ENCODE data around the gene ABHD17B. TPM values are rescaled to one million over a fixed set of nuclear protein-coding genes. Genes with fewer than 3 reads are reported as not detected.

The ABHD17B gene
- total RNA-seq, 1 donor from 2014 or later, result 23.4 TPM

DNA sequence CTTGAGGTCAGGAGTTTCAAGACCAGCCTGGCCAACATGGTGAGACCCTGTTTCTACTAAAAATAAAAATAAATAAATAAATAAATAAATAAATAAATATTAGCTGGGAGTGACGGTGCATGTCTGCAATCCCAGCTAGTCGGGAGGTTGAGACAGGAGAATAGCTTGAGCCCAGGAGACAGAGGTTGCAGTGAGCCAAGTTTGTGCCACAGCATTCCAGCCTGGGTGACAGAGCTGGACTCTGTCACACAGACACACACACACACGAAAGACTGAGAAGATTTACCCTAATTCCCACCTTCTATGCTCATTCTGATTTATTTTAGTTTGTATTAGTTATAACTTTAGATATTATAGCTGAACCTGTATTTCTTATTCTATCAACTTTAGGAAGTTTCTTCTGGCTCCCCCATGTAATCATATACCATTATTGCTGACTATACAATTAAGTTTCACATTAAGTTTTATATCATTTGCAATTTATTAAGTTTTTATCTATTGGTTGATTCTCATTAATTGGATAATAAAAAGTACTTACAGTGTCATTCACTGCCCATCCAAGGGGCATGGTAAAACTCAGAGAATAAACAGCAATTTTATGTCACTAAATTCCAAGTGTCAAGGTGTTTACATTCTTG lies 20.8 kb downstream of the ABHD17B start:
- no peak overlapping the region for H3K4me3 ChIP-seq (ENCODE audit: low read depth, low read length)
- DNase-seq (ENCODE audit: low read depth), result no peak
- TF ChIP-seq, protein P1, sequence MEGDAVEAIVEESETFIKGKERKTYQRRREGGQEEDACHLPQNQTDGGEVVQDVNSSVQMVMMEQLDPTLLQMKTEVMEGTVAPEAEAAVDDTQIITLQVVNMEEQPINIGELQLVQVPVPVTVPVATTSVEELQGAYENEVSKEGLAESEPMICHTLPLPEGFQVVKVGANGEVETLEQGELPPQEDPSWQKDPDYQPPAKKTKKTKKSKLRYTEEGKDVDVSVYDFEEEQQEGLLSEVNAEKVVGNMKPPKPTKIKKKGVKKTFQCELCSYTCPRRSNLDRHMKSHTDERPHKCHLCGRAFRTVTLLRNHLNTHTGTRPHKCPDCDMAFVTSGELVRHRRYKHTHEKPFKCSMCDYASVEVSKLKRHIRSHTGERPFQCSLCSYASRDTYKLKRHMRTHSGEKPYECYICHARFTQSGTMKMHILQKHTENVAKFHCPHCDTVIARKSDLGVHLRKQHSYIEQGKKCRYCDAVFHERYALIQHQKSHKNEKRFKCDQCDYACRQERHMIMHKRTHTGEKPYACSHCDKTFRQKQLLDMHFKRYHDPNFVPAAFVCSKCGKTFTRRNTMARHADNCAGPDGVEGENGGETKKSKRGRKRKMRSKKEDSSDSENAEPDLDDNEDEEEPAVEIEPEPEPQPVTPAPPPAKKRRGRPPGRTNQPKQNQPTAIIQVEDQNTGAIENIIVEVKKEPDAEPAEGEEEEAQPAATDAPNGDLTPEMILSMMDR (conservative IDR thresholded peaks at IDR 0.05; ENCODE audit: low read depth, low read length), result no peak

DNA sequence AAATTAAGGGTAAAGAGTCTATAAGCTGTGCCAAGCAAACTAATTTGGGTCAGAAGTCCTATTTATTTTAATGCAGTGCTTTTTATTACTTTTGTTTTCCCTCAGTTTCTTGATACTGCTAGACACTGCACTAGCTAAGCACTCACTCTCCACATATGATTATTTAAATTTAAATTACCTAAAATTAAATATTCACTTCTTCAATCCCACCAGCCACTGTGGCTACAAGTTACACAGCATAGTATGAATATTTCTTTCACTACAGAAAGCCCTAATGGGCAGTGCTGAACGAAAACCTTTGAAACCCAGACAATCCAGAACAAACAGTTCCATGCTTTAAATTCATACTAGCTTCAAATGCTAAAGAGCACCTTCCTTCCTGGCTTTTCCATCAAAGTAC lies 23.6 kb downstream of the ABHD17B start:
- H3K4me3 ChIP-seq (ENCODE audit: low read depth, low read length), result no peak overlapping the region
- TF ChIP-seq, protein P1 (conservative IDR thresholded peaks at IDR 0.05; ENCODE audit: low read depth, low read length), result no peak

GRCh38 chr9:71886541-71886940 lies 24.5 kb downstream of the ABHD17B start:
- TF ChIP-seq, protein P1 (conservative IDR thresholded peaks at IDR 0.05; ENCODE audit: low read depth, low read length), result no peak
- DNase-seq (ENCODE audit: low read depth), result no peak
- no peak overlapping the region for H3K4me3 ChIP-seq (ENCODE audit: low read depth, low read length)

More for the DNA sequence above, 23.6 kb downstream of the ABHD17B start:
- DNase-seq (ENCODE audit: low read depth), result no peak

DNA sequence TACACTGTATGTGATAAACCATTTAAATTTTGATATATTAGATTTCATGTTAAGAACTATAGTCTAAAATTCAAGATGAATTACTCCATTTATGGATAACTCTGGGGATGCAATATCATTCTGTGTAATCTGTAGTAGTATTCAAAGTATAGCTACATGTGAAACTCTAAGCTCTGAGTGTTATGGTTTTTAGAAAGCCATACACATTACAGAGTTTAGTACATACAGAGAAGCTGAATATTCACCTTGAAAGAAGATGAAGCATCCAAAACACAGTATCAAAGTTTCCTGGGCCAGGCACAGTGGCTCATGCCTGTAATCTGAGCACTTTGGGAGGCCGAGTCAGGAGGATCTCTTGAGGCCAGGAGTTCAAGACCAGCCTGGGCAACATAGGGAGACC lies 25.0 kb downstream of the ABHD17B start:
- H3K4me3 ChIP-seq (ENCODE audit: low read depth, low read length), result no peak overlapping the region
- no peak for DNase-seq (ENCODE audit: low read depth)

DNA sequence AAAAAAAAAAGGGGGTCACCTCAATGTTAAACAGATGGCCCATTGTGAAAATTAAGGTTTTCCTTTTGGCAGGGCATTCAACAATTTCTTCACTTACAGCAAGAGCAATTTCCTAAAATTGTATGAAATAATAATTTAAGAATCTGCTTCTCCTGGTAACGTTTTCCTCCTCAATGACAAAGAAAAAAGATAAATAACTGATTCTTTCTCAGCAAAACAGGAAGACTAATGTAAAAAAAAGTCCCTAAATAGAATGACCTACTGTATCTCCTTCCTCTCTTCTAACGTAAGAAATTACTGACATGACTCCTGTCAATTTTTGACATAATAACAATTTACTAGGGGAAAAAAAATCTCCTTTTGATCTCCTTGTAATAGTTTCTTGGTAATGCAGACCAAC lies 25.5 kb downstream of the ABHD17B start:
- TF ChIP-seq, protein P1 (conservative IDR thresholded peaks at IDR 0.05; ENCODE audit: low read depth, low read length), result no peak
- no peak for DNase-seq (ENCODE audit: low read depth)
- no peak overlapping the region for H3K4me3 ChIP-seq (ENCODE audit: low read depth, low read length)

More for the DNA sequence above, 25.0 kb downstream of the ABHD17B start:
- TF ChIP-seq, protein P1 (conservative IDR thresholded peaks at IDR 0.05; ENCODE audit: low read depth, low read length), result no peak

DNA sequence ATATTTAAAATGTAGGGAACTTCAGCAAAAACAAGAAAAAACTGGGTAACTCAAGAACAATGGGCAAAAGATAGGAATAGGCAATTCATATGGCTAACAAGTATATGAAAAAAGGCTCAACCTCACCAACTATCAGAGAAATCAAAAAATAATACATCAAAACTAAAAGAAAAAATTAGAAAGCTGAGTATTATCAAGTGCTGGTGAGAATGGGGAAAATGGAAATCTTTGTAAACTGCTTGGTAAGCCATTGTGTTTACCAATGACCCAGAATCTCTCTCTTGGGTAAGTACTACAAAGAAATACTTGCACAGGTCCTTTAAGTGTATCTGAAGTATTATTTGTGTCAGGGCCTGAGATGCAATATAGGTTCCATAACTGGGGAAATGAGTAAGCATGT lies 27.0 kb downstream of the ABHD17B start:
- DNase-seq (ENCODE audit: low read depth), result no peak
- TF ChIP-seq, protein P1 (conservative IDR thresholded peaks at IDR 0.05; ENCODE audit: low read depth, low read length), result no peak
- no peak overlapping the region for H3K4me3 ChIP-seq (ENCODE audit: low read depth, low read length)

- DNase-seq (ENCODE audit: low read depth), result no peak
- TF ChIP-seq, protein P1 (conservative IDR thresholded peaks at IDR 0.05; ENCODE audit: low read depth, low read length), result no peak
- no peak overlapping the region for H3K4me3 ChIP-seq (ENCODE audit: low read depth, low read length)
These were observed 31.3 kb downstream of the ABHD17B start for GRCh38 chr9:71879644-71880174.
